MM.1S (cell line): ENCODE data around the gene PRELID2.

Experiments
- CTCF ChIP-seq: fragments of 300-600 bp; sonication (generic); IDR thresholded peaks from 2 replicates; pipeline ENCODE4 v1.5.1; 2016; ENCODE audit warnings: antibody characterized with exemption, low read length, mixed read lengths
- EZH2 ChIP-seq: fragments of 300-600 bp; sonication (generic); optimal IDR thresholded peaks from 2 replicates; pipeline ENCODE3; 2017; ENCODE audit warnings: low read depth, mild to moderate bottlenecking, antibody characterized with exemption, low read length, mixed read lengths

GRCh38 chr5:145818604-145819003, 16.5 kb downstream of the PRELID2 start:
- TF ChIP-seq CTCF, result no peak
- no peak for TF ChIP-seq EZH2
